ENCODE data around the gene SSR1. TPM values are rescaled to one million over a fixed set of nuclear protein-coding genes. Genes with fewer than 3 reads are reported as not detected.
"Not testable (repeated sequence)": the region's sequence is repeated elsewhere in the genome, so short reads cannot be mapped to it uniquely, and the experiment has no call there.

Gene SSR1
- total RNA-seq = 100 to 1,000 TPM; 145 to 167 TPM
- 76.6 TPM for polyA plus RNA-seq (2013, experiment 1 of 2)
- 79.3 TPM for polyA plus RNA-seq (2013, experiment 2 of 2)
- long read RNA-seq, experiment 1, full-length matches to known transcripts = 25 of 69 reads
- long read RNA-seq, experiment 1, partial matches to known transcripts = 9 of 69 reads
- long read RNA-seq, experiment 1, other reads (novel, unspliced or antisense) = 35 of 69 reads
- long read RNA-seq, experiment 2, full-length matches to known transcripts = 253 of 318 reads
- long read RNA-seq, experiment 2, partial matches to known transcripts = 11 of 318 reads
- long read RNA-seq, experiment 2, other reads (novel, unspliced or antisense) = 54 of 318 reads
- long read RNA-seq, experiment 3, full-length matches to known transcripts = 474 of 506 reads
- long read RNA-seq, experiment 3, partial matches to known transcripts = 3 of 506 reads
- long read RNA-seq, experiment 3, other reads (novel, unspliced or antisense) = 29 of 506 reads
- long read RNA-seq, experiment 4, full-length matches to known transcripts = 132 of 162 reads
- long read RNA-seq, experiment 4, partial matches to known transcripts = 5 of 162 reads
- long read RNA-seq, experiment 4, other reads (novel, unspliced or antisense) = 25 of 162 reads

DNA sequence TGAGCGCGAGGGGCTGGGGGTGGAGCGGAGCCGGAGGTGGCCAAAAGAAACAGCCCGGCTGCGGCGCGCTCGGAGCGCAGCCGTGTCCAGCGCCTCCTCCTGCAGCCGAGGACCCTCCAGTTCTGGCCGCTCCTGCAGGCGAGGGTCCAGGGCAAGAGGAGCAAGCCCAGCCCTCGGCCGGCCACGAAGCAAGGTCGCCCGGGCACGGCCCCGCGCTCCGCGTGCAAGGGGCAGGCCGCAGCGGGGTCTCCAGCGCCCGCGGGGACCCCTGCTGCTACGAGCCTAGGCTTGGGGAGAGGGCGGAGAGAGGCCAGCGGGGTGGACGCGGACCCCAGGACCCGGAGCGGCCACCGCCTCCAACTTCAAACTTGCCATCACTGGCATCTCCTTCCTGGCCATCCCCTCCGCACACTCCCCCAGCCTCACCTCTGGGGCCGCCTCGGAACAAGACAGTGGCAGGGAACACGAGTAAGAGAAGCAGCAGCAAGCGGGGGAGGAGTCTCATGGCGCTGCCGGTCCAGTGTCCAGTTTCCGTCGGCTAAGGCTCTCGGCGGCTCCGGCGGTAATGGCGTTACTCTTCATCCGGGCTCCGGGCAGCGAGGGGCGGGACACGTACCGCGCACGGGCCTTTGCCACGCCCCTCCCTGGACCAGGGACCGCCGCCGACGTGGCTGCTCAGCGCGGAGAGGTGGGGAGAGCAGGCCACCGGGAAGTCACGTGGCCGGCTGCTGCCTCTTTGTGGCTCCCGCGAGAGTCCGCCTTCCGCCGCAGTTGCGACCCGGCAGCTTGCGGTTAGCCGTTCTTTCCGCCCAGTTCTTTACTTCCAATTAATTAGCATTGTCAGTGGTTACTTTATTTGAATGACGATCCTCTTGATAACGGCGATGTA lies at the start of gene SSR1:
Gene SSR1, minus strand, starts transcription at position 584 of the 889 bp plus-strand sequence. Its CDS starts 79 bp downstream, at position 505.
- Histone ChIP-seq H3K4me3 (ENCODE audit: low read length) (peak within 1 kb of the TSS; percentile 96), H3K4me1 (ENCODE audit: control insufficient read depth, insufficient read depth, low read length) (no peaks in the 10 kb centered on the region), H3K9ac (ENCODE audit: extremely low read depth, low read length, poor library complexity, severe bottlenecking) (peak within 1 kb of the TSS; percentile 84), H3K27me3 (ENCODE audit: control insufficient read depth, insufficient read depth, low read length, poor library complexity, severe bottlenecking) (no peaks in the 10 kb centered on the region), H3K36me3 (ENCODE audit: control insufficient read depth, insufficient read depth, low read length) (peaks cover 32% of the 10 kb centered on the region), H3K9me3 (ENCODE audit: control insufficient read depth, low read length) (no peaks in the 10 kb centered on the region), H3K27ac (ENCODE audit: low read depth, low read length) (peak within 1 kb of the TSS; percentile 87)
- Mint-ChIP-seq H3K4me1 (peaks cover 11% of the 10 kb centered on the region), H3K9me3 (peaks cover 7% of the 10 kb centered on the region), H3K27ac (peak within 1 kb of the TSS; percentile 89), H3K36me3 (ENCODE audit: low read depth) (peaks cover 27% of the 10 kb centered on the region), H3K4me3 (peak within 1 kb of the TSS; percentile 92), H3K27me3 (ENCODE audit: insufficient read depth) (no peaks in the 10 kb centered on the region)
- 0% methylated on average over 19 to 83 of the region's 83 CpGs for WGBS, 2 experiments (ENCODE audit: insufficient coverage in 1 of 2, insufficient read length in 1 of 2)
- DNase-seq = peak; percentile 99
- TF ChIP-seq, protein P1, sequence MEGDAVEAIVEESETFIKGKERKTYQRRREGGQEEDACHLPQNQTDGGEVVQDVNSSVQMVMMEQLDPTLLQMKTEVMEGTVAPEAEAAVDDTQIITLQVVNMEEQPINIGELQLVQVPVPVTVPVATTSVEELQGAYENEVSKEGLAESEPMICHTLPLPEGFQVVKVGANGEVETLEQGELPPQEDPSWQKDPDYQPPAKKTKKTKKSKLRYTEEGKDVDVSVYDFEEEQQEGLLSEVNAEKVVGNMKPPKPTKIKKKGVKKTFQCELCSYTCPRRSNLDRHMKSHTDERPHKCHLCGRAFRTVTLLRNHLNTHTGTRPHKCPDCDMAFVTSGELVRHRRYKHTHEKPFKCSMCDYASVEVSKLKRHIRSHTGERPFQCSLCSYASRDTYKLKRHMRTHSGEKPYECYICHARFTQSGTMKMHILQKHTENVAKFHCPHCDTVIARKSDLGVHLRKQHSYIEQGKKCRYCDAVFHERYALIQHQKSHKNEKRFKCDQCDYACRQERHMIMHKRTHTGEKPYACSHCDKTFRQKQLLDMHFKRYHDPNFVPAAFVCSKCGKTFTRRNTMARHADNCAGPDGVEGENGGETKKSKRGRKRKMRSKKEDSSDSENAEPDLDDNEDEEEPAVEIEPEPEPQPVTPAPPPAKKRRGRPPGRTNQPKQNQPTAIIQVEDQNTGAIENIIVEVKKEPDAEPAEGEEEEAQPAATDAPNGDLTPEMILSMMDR (conservative IDR thresholded peaks at IDR 0.05) = no peak

DNA sequence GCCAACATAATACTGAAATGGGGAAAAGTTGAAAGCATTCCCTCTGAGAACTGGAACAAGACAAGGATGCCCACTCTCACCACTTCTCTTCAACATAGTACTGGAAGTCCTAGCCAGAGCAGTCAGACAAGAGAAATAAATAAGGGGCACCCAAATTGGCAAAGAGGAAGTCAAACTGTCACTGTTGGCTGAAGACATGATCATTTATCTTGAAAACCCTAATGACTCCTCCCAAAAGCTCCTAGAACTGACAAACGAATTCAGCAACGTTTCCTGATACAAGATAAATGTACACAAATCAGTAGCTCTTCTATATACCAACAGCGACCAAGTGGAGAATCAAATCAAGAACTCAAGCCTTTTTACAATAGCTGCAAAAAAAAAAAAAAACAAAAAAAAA lies 38.9 kb upstream of the SSR1 start:
- H3K9ac ChIP-seq (ENCODE audit: extremely low read depth, low read length, poor library complexity, severe bottlenecking); H3K36me3 Mint-ChIP-seq (ENCODE audit: low read depth); H3K27me3 Mint-ChIP-seq (ENCODE audit: insufficient read depth); H3K4me3 Mint-ChIP-seq; H3K27ac Mint-ChIP-seq; H3K27ac ChIP-seq (ENCODE audit: low read depth, low read length); DNase-seq; H3K9me3 ChIP-seq (ENCODE audit: control insufficient read depth, low read length); H3K4me1 ChIP-seq (ENCODE audit: control insufficient read depth, insufficient read depth, low read length); H3K27me3 ChIP-seq (ENCODE audit: control insufficient read depth, insufficient read depth, low read length, poor library complexity, severe bottlenecking); H3K4me3 ChIP-seq (ENCODE audit: low read length); H3K36me3 ChIP-seq (ENCODE audit: control insufficient read depth, insufficient read depth, low read length): not testable (repeated sequence)
- Mint-ChIP-seq H3K4me1 (peaks cover 19% of the 10 kb centered on the region), H3K9me3 (peaks cover 16% of the 10 kb centered on the region)
- 97 to 100% methylated on average over 2 to 3 of the region's 3 CpGs for WGBS, 2 experiments (ENCODE audit: insufficient coverage in 1 of 2, insufficient read length in 1 of 2)

DNA sequence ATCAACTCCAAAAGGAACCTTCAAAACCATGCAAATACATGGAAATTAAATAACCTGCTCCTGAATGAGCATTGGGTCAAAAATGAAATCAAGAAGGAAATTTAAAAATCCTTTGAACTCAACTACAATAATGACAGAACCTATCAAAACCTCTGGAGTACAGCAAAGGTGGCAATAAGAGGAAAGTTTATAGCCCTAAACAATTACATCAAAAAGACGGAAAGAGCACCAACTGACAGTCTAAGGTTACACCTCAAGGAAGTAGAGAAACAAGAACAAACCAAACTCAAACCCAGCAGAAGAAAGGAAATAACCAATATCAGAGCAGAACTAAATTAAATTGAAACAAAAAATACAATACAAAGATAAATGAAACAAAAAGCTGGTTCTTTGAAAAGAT lies 37.6 kb upstream of the SSR1 start:
- H3K4me3 ChIP-seq (ENCODE audit: low read length); H3K27ac Mint-ChIP-seq; H3K4me3 Mint-ChIP-seq; H3K27me3 ChIP-seq (ENCODE audit: control insufficient read depth, insufficient read depth, low read length, poor library complexity, severe bottlenecking); H3K27ac ChIP-seq (ENCODE audit: low read depth, low read length); H3K4me1 ChIP-seq (ENCODE audit: control insufficient read depth, insufficient read depth, low read length); H3K36me3 ChIP-seq (ENCODE audit: control insufficient read depth, insufficient read depth, low read length); DNase-seq; H3K27me3 Mint-ChIP-seq (ENCODE audit: insufficient read depth); H3K36me3 Mint-ChIP-seq (ENCODE audit: low read depth); H3K9ac ChIP-seq (ENCODE audit: extremely low read depth, low read length, poor library complexity, severe bottlenecking): not testable (repeated sequence)
- Mint-ChIP-seq H3K9me3 (peaks cover 28% of the 10 kb centered on the region), H3K4me1 (peaks cover 20% of the 10 kb centered on the region)
- 100% methylated on average over 1 of the region's 1 CpG; no CpG with 5 or more reads in 1 of the 2 experiments for WGBS, 2 experiments (ENCODE audit: insufficient coverage in 1 of 2, insufficient read length in 1 of 2)
- peaks cover 15% of the 10 kb centered on the region for H3K9me3 ChIP-seq (ENCODE audit: control insufficient read depth, low read length)

DNA sequence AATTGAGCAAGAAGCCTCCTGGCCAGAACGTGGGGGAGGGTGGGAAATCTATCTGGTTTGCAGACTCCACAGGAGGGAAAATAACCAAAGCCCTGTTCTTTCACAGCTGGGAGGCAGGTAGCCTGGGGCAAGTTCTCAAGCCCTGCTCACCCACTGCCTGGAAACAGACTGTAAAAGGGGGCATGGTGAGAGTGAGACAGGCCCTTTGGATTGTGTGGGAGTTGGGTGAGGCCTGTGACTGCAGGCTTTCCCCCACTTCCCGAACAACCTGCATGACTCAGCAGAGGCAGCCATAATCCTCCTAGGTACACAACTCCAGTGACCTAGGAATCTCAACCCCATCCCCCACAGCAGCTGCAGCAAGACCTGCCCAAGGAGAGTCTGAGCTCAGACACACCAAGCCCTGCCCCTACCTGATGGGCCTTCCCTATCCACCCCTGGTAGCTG lies 34.6 kb upstream of the SSR1 start:
- 21 to 40% methylated on average over 1 to 2 of the region's 2 CpGs for WGBS, 2 experiments (ENCODE audit: insufficient coverage in 1 of 2, insufficient read length in 1 of 2)
- DNase-seq = peak; percentile 88
- Mint-ChIP-seq H3K4me1 (peaks cover 21% of the 10 kb centered on the region), H3K4me3 (peak overlapping the region; percentile 18), H3K36me3 (ENCODE audit: low read depth) (peaks cover 12% of the 10 kb centered on the region), H3K27ac (peak overlapping the region; percentile 98), H3K9me3 (peaks cover 43% of the 10 kb centered on the region)
- not testable (repeated sequence) for H3K4me1 ChIP-seq (ENCODE audit: control insufficient read depth, insufficient read depth, low read length); H3K36me3 ChIP-seq (ENCODE audit: control insufficient read depth, insufficient read depth, low read length); H3K27me3 Mint-ChIP-seq (ENCODE audit: insufficient read depth); H3K27me3 ChIP-seq (ENCODE audit: control insufficient read depth, insufficient read depth, low read length, poor library complexity, severe bottlenecking)
- Histone ChIP-seq H3K9me3 (ENCODE audit: control insufficient read depth, low read length) (peaks cover 42% of the 10 kb centered on the region), H3K27ac (ENCODE audit: low read depth, low read length) (peak overlapping the region; percentile 60), H3K4me3 (ENCODE audit: low read length) (peak overlapping the region; percentile 53), H3K9ac (ENCODE audit: extremely low read depth, low read length, poor library complexity, severe bottlenecking) (peak overlapping the region; percentile 87)

DNA sequence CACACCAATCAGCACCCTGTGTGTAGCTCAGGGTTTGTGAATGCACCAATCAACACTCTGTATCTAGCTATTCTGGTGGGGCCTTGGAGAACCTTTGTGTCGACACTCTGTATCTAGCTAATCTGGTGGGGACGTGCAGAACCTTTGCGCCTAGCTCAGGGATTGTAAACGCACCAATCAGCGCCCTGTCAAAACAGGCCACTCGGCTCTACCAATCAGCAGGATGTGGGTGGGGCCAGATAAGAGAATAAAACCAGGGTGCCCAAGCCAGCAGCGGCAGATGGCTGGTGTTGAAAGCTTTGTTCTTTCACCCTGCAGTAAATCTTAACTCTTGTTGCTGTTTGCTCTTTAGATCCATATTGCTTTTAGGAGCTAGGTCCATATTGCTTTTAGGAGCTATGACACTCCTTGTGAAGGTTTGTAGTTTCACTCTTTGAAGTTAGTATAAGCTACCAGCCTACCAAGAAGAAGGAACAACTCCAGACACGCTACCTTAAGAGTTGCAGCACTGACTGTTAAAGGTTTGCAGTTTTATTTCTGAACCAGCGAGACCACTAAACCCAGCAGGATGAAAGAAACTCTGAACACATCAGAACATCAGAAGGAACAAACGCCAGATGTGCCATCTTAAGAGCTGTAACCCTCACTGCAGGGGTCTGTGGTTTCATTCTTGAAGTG lies 31.9 kb upstream of the SSR1 start:
- peaks cover 11% of the 10 kb centered on the region for H3K36me3 ChIP-seq (ENCODE audit: control insufficient read depth, insufficient read depth, low read length)
- not testable (repeated sequence) for H3K4me1 ChIP-seq (ENCODE audit: control insufficient read depth, insufficient read depth, low read length); H3K9ac ChIP-seq (ENCODE audit: extremely low read depth, low read length, poor library complexity, severe bottlenecking); DNase-seq; H3K4me3 Mint-ChIP-seq; H3K27ac Mint-ChIP-seq; H3K27me3 ChIP-seq (ENCODE audit: control insufficient read depth, insufficient read depth, low read length, poor library complexity, severe bottlenecking); H3K27ac ChIP-seq (ENCODE audit: low read depth, low read length); H3K27me3 Mint-ChIP-seq (ENCODE audit: insufficient read depth)
- H3K9me3 Mint-ChIP-seq = peaks cover 42% of the 10 kb centered on the region
- H3K4me1 Mint-ChIP-seq = peaks cover 25% of the 10 kb centered on the region
- peaks cover 12% of the 10 kb centered on the region for H3K36me3 Mint-ChIP-seq (ENCODE audit: low read depth)
- WGBS, 2 experiments (ENCODE audit: insufficient coverage in 1 of 2, insufficient read length in 1 of 2) = 95% methylated on average over 4 to 10 of the region's 10 CpGs
- peaks cover 65% of the 10 kb centered on the region for H3K9me3 ChIP-seq (ENCODE audit: control insufficient read depth, low read length)
- peak overlapping the region; percentile 62 for H3K4me3 ChIP-seq (ENCODE audit: low read length)
